Measurements from ENCODE around the gene WNK1. TPM values are rescaled to one million over a fixed set of nuclear protein-coding genes. Genes with fewer than 3 reads are reported as not detected.

The WNK1 gene
- total RNA-seq, 2 experiments from 2014 or later: 84.1 to 131 TPM

DNA sequence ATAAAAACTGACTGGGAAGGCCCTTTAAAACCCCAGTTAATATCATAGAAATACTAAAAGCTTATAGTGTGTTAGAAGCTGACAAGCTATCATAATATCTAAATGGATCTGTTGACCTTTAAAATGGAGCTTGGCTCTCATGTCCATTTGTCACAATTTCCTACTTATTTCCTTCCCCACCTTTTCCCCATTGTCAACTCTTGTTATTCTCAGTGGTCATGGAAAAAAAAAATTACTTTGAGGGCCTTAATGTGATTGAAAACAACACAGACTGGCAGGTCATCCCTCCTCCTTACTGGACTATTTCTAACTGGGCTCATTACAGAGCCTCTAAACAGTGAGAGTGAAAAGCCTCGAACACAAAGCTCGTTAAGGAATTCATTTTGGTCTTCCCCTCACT is 13.7 kb upstream of the WNK1 start:
- Histone ChIP-seq H3K27ac (ENCODE audit: low read depth, low read length, poor library complexity, severe bottlenecking) (no peak overlapping the region), H3K4me3 (ENCODE audit: low read depth, low read length, poor library complexity, severe bottlenecking) (no peak overlapping the region), H3K4me1 (ENCODE audit: insufficient read depth, low read length, poor library complexity, severe bottlenecking) (peaks cover 3% of the 10 kb centered on the region), H3K36me3 (ENCODE audit: insufficient read depth, low read length) (no peaks in the 10 kb centered on the region), H4K20me1 (ENCODE audit: insufficient read depth, low read length) (no peaks in the 10 kb centered on the region), H3K4me2 (ENCODE audit: low read length) (no peak overlapping the region), H3K79me2 (ENCODE audit: insufficient read depth, low read depth, low read length) (no peaks in the 10 kb centered on the region), H2AFZ (ENCODE audit: low read length) (no peak overlapping the region), H3K9me2 (ENCODE audit: insufficient read depth, low read length) (no peaks in the 10 kb centered on the region), H3K9me3 (ENCODE audit: low read length) (no peaks in the 10 kb centered on the region)
- no TSS peak for BruUV-seq (replicated peaks)
- intact Hi-C loops (cut with micrococcal nuclease; ENCODE audit: unreplicated experiment): no loop called here
- no peak for DNase-seq (ENCODE audit: low spot score)
- POLR2A ChIA-PET: interaction anchor here (0.9 to 4.9 kb wide), 6 partner anchors 10 to 71 kb away, joined by 3 to 34 read pairs (median 4); partner anchors contain the start of gene WNK1
- TF ChIP-seq EZH2phosphoT487 (IDR thresholded peaks at IDR 0.05; ENCODE audit: borderline replicate concordance, low read depth, low read length): no peak
- TF ChIP-seq, protein P1, sequence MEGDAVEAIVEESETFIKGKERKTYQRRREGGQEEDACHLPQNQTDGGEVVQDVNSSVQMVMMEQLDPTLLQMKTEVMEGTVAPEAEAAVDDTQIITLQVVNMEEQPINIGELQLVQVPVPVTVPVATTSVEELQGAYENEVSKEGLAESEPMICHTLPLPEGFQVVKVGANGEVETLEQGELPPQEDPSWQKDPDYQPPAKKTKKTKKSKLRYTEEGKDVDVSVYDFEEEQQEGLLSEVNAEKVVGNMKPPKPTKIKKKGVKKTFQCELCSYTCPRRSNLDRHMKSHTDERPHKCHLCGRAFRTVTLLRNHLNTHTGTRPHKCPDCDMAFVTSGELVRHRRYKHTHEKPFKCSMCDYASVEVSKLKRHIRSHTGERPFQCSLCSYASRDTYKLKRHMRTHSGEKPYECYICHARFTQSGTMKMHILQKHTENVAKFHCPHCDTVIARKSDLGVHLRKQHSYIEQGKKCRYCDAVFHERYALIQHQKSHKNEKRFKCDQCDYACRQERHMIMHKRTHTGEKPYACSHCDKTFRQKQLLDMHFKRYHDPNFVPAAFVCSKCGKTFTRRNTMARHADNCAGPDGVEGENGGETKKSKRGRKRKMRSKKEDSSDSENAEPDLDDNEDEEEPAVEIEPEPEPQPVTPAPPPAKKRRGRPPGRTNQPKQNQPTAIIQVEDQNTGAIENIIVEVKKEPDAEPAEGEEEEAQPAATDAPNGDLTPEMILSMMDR (conservative IDR thresholded peaks at IDR 0.05; ENCODE audit: low read length): no peak
- CTCF ChIA-PET (ENCODE audit: unreplicated experiment): interaction anchor here (0.9 kb wide), 1 partner anchor 12 kb away, joined by 3 read pairs; no protein-coding TSS in a partner anchor

DNA sequence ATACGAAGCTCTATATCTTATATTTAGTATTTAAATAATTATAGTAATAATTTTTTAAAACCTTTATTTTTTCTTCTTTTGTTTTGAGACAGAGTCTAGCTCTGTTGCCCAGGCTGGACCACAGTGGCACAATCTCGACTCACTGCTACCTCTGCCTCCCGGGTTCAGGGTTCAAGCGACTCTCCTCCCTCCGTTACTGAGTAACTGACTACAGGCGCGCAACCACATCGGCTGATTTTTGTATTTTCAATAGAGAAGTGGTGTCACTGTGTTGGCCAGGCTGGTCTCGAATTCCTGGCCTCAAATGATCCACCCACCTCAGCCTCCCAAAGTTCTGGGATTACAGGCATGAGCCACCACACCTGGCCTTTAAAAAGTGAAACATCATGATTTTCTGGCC is 13.0 kb upstream of the WNK1 start:
- BruUV-seq (replicated peaks): no TSS peak
- peaks cover 9% of the 10 kb centered on the region for H3K4me1 ChIP-seq (ENCODE audit: insufficient read depth, low read length, poor library complexity, severe bottlenecking)
- intact Hi-C loops (cut with micrococcal nuclease; ENCODE audit: unreplicated experiment): no loop called here
- H2AFZ ChIP-seq (ENCODE audit: low read length): no peak overlapping the region
- H4K20me1 ChIP-seq (ENCODE audit: insufficient read depth, low read length): no peaks in the 10 kb centered on the region
- no peaks in the 10 kb centered on the region for H3K36me3 ChIP-seq (ENCODE audit: insufficient read depth, low read length)
- ChIA-PET POLR2A (interaction anchor here (1.3 to 4.9 kb wide), 4 partner anchors 11 to 24 kb away, joined by 4 to 34 read pairs (median 6); partner anchors contain the start of gene WNK1), CTCF (ENCODE audit: unreplicated experiment) (interaction anchor here (0.9 kb wide), 1 partner anchor 12 kb away, joined by 3 read pairs; no protein-coding TSS in a partner anchor)
- no peak overlapping the region for H3K27ac ChIP-seq (ENCODE audit: low read depth, low read length, poor library complexity, severe bottlenecking)
- H3K79me2 ChIP-seq (ENCODE audit: insufficient read depth, low read depth, low read length): no peaks in the 10 kb centered on the region
- H3K4me3 ChIP-seq (ENCODE audit: low read depth, low read length, poor library complexity, severe bottlenecking): no peak overlapping the region
- H3K4me2 ChIP-seq (ENCODE audit: low read length): no peak overlapping the region
- TF ChIP-seq, protein P1 (conservative IDR thresholded peaks at IDR 0.05; ENCODE audit: low read length): no peak
- no peak for TF ChIP-seq EZH2phosphoT487 (IDR thresholded peaks at IDR 0.05; ENCODE audit: borderline replicate concordance, low read depth, low read length)
- no peaks in the 10 kb centered on the region for H3K9me2 ChIP-seq (ENCODE audit: insufficient read depth, low read length)
- H3K9me3 ChIP-seq (ENCODE audit: low read length): no peaks in the 10 kb centered on the region
- no peak for DNase-seq (ENCODE audit: low spot score)

DNA sequence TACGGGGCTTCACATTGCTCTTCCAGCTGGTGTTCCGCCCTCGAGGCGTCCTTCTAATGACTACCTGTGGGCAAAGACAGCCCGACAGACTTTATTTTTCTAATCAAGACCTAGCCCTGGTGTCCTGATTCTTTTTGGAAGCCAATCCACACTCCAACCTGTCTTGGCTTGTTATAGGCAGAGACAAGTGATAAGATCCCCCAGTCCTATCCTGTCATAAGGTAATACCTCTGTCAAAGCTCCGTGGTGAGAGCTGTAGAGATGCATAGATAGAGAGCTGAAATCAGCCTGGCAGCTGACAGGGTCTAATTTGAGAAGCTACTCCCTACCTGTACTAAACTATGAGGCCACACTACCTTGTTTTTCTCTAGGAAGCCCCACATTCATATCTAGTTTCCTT is 11.5 kb upstream of the WNK1 start:
- H3K79me2 ChIP-seq (ENCODE audit: insufficient read depth, low read depth, low read length): no peaks in the 10 kb centered on the region
- no peak for DNase-seq (ENCODE audit: low spot score)
- CTCF ChIA-PET (ENCODE audit: unreplicated experiment): no interaction called here
- no peaks in the 10 kb centered on the region for H3K9me3 ChIP-seq (ENCODE audit: low read length)
- H3K4me1 ChIP-seq (ENCODE audit: insufficient read depth, low read length, poor library complexity, severe bottlenecking): peaks cover 12% of the 10 kb centered on the region
- H2AFZ ChIP-seq (ENCODE audit: low read length): no peak overlapping the region
- intact Hi-C loops (cut with micrococcal nuclease; ENCODE audit: unreplicated experiment): no loop called here
- no peak for TF ChIP-seq EZH2phosphoT487 (IDR thresholded peaks at IDR 0.05; ENCODE audit: borderline replicate concordance, low read depth, low read length)
- TF ChIP-seq, protein P1 (conservative IDR thresholded peaks at IDR 0.05; ENCODE audit: low read length): no peak
- H3K9me2 ChIP-seq (ENCODE audit: insufficient read depth, low read length): no peaks in the 10 kb centered on the region
- no peak overlapping the region for H3K27ac ChIP-seq (ENCODE audit: low read depth, low read length, poor library complexity, severe bottlenecking)
- POLR2A ChIA-PET: interaction anchor here (1.1 to 1.7 kb wide), 2 partner anchors 9 to 10 kb away, joined by 6 to 9 read pairs; no protein-coding TSS in a partner anchor
- no TSS peak for BruUV-seq (replicated peaks)
- no peak overlapping the region for H3K4me2 ChIP-seq (ENCODE audit: low read length)
- no peak overlapping the region for H3K4me3 ChIP-seq (ENCODE audit: low read depth, low read length, poor library complexity, severe bottlenecking)
- no peaks in the 10 kb centered on the region for H4K20me1 ChIP-seq (ENCODE audit: insufficient read depth, low read length)
- H3K36me3 ChIP-seq (ENCODE audit: insufficient read depth, low read length): no peaks in the 10 kb centered on the region
